GM19351 (cell line): ENCODE data around the gene MARCHF6.
A peak's percentile ranks its signal among the peaks of the same experiment; 100 is the strongest.

ENCODE experiments used
- ATAC-seq: cut with Tn5 transposase; IDR thresholded peaks from one replicate; pipeline ENCODE4 v1.9.1; 2021; ENCODE audit warnings: mild to moderate bottlenecking, moderate library complexity; ENCODE audit not compliant: unreplicated experiment

MARCHF6 gene, protein sequence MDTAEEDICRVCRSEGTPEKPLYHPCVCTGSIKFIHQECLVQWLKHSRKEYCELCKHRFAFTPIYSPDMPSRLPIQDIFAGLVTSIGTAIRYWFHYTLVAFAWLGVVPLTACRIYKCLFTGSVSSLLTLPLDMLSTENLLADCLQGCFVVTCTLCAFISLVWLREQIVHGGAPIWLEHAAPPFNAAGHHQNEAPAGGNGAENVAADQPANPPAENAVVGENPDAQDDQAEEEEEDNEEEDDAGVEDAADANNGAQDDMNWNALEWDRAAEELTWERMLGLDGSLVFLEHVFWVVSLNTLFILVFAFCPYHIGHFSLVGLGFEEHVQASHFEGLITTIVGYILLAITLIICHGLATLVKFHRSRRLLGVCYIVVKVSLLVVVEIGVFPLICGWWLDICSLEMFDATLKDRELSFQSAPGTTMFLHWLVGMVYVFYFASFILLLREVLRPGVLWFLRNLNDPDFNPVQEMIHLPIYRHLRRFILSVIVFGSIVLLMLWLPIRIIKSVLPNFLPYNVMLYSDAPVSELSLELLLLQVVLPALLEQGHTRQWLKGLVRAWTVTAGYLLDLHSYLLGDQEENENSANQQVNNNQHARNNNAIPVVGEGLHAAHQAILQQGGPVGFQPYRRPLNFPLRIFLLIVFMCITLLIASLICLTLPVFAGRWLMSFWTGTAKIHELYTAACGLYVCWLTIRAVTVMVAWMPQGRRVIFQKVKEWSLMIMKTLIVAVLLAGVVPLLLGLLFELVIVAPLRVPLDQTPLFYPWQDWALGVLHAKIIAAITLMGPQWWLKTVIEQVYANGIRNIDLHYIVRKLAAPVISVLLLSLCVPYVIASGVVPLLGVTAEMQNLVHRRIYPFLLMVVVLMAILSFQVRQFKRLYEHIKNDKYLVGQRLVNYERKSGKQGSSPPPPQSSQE

DNA sequence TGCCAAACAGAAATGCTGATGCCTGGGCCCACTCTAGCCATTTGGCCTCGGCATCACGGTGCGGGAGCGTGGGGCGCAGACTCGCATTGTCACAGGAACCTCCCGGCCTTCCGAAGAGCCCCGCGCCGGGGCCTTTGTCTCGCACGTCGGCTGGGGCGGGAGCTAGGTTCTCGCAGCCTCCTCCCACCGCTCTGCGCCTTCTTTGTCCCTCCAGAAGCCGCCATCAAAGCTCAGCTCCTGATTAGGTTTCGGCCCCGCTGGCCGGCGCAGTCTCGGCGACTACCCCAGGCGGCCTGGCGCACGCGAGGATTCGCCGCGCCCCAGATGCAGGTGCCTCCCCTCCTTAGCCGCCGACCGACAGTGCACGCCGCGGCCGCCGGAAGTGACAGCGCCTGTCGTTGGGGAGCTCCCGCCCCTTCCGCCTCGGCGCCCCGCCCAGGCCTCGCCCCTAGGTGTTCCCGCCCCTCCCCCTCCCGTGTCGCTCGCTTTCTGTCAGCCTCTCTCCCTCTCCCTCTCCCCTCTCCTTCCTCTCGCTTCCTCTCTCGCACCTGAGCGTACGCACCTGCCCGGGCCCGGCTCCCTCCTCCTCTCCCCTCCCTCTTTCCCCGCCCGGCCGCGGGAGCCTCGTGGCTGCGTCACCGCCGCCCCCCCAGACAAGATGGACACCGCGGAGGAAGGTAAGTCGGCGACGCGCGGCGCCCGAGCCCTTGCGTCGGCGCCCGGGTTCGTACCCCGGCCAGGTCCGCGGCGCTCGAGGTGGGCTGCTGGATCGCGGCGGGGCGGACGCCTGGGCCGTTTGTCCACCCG is at the start of gene MARCHF6:
Gene MARCHF6 (plus strand): TSS at position 455 of the 807 bp plus-strand sequence. CDS start 204 bp downstream, at position 659.
- ATAC-seq, result peak; percentile 84

DNA sequence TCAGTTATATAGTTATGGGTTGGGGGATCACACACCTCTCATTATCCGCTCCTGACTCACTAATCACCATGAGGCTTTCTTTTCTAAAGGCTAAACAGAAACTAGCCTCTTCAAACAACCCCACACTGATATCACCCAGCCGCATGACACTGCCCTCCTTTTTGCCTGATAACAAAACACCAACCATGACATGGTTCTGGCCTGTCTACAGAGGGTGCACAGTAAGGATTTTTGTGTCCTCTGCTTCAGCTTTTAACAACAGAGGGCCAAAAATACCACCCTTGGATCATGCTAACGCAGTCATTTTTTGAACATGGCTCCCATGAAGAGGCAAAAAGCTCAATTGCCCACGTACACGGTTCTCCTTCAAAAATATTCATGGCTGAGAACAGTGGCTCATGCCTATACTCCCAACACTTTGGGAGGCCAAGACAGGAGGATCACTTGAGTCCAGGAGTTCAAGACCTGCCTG is 49.8 kb upstream of the MARCHF6 start:
- no peak for ATAC-seq

DNA sequence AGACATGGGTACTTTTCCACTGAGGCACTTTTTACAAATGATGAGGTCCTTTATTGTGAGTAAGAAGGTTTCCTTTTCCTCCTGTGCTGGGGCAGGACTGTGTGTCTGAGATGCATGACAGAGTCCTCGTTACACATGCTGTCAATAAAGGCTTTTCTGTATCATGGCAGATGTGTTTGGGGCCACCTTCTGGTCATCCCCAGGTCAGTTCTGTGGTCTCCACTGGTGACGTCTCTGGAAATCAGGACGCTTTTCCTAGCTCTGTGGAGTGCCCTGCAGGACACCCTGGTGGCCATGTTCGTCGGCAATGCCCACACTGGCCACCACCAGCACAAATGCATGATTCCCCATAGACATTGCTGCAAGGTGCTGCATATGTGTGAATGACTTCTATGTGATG is 48.6 kb upstream of the MARCHF6 start:
- ATAC-seq, result no peak

DNA sequence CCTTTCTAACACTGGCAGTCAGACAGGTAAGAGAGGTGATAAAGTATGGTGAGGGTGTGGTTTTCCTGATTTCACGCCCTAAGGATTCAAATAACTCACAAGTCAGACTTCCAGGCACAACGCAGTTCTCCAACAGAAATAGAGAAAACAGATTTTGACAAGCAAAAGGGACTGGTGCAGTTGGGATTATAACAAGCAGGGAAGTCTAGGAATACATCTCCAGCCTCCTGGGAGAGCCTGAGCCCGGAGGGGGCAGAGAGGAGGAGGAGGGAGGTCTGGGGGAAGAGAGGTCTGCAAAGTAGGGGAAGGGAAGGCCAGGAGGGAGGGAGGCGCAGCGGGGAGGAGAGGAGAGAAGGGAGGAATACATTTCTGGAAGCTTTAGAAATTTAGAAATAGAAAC is 47.4 kb upstream of the MARCHF6 start:
- no peak for ATAC-seq

DNA sequence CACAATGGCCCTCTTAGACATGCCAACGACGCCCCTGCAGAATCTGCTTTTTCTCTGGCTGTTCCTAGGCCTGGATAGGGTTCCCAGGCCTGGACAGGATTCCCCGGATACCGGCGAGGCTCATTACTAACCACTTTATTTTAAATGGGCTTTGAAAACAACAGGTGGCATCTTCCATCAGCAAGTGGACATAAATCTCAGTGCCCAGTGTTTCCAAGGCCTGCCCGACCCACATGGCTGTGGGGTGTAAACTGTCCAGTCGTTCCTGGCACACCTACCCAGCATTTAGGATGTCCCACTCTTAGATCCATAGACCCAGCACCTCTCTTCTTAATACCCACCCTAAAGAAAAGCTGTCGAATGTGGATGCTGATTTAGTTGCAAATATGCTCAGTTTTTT is 46.7 kb upstream of the MARCHF6 start:
- no peak for ATAC-seq

DNA sequence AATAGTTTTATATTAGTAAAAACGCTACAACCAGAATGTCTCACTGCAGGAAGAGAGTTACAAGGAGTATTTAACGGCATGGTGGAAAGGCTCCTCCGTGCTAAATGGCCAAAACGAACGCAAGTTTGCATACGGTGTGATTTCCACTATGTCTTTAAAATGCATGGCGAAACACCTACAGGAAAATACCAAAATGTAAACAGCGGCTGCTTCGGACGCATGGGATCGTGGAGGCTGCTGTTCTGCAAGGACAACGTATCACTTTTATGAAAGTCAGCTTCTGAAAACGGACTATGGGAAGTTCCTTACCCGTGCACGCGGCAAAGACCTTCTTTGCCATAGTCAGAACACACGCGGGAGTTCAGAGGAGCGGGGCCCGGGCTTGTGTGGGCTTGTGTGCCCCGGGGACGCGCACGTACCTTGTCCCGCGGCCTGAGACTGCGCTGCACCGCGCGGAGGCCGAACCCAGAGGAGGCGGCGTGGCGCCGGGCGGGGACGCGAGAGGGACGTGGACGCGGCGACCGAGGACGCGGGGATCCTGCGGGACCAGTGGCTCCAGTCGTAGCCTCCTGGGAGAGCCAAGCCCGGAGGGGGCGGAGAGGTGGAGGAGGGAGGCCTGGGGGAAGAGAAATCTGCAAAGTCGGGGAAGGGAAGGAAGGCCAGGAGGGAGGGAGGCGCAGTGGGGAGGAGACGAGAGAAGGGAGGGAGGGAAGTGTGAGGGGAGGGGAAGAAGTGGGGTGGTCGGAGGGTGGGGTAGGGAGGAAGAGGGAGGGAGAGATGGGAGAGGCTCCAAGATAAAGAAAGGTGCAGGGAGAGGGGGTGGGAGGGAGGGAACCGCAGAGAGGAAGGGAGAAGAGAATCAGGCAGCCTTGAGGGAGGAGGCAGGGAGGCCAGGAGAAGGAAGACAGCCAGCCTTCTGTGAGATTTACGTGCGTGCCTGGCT is 46.0 kb upstream of the MARCHF6 start, which contains the start of gene CMBL:
Gene CMBL (minus strand): TSS at position 697 of the 943 bp plus-strand sequence. CDS start 17,140 bp downstream, outside the sequence.
- peak; percentile 86 for ATAC-seq

DNA sequence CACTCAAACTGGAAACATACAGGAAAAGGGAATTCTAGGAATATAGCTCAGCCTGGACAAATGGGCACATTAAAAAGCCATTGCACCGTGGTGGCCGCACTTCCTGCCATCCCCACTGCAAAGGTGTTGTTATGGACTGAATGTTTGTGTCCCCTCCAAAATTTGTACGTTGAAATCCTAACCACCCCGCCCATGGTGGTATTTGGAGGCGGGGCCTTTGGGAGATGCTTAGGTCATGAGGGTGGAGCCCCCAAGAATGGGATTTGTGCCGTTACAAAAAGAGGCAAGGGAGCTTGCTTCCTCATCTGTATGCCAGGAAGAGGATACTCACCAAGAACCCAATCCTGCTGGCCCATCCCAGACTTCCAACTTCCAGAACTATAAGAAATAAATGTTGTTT is 44.7 kb upstream of the MARCHF6 start:
- ATAC-seq, result no peak

DNA sequence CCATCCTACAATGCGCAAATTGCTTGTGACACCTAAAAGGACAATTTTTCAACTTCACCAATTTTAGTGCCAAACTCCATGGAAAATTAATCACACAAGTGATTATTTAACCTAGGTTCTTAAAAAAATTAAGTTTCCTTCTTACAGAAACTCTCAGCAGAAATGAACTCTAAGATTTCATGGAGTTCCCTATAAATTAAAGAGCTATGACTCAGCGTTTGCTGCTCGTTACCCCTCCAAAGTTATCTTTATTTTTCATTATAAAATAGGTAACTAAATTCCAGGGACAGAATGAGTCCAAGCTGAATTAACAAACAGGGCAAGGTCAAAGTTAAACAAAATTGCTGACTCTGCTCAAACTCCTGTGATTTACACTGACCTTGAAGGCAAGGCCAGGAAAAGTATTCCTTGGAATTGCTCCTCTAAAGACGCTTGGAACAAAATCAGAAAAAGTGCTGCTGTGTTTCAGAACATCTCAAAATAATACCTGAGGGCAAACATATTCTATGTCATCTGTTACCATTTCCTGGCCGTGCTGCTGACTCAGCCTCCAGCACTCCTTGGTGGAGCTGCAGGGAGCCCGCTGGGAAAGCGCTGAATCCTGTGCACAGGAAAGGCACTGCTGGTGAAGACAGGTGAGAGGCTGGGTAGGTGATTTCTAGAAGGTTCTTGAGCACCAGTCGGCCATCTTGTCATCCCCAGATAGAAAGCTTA is 43.3 kb upstream of the MARCHF6 start:
- no peak for ATAC-seq

DNA sequence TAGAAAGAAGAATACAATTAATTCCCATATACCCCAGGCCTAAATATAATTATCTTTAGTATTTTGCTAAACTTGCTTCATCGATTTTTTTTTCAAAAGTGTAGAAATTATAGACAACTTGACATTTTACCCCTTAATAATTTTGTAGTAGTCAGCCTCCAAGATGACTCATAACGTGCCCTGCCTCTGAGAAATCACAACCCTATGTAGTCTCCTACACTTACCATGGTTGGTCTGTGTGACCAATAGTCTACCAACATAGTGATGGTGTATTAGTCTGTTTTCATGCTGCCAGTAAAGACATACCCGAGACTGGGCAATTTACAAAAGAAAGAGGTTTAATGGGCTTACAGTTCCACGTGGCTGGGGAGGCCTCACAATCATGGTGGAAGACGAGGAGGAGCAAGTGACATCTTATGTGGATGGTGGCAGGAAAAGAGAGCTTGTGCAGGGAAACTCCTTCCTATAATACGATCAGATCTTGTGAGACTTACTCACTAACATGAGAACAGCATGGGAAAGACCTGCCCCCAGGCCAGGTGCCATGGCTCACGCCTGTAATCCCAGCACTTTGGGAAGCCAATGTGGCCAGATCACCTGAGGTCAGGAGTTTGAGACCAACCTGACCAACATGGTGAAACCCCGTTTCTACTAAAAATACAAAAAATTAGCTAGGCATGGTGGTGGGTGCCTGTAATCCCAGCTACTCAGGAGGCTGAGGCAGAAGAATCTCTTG is 42.5 kb upstream of the MARCHF6 start:
- ATAC-seq, result peak; percentile 66

DNA sequence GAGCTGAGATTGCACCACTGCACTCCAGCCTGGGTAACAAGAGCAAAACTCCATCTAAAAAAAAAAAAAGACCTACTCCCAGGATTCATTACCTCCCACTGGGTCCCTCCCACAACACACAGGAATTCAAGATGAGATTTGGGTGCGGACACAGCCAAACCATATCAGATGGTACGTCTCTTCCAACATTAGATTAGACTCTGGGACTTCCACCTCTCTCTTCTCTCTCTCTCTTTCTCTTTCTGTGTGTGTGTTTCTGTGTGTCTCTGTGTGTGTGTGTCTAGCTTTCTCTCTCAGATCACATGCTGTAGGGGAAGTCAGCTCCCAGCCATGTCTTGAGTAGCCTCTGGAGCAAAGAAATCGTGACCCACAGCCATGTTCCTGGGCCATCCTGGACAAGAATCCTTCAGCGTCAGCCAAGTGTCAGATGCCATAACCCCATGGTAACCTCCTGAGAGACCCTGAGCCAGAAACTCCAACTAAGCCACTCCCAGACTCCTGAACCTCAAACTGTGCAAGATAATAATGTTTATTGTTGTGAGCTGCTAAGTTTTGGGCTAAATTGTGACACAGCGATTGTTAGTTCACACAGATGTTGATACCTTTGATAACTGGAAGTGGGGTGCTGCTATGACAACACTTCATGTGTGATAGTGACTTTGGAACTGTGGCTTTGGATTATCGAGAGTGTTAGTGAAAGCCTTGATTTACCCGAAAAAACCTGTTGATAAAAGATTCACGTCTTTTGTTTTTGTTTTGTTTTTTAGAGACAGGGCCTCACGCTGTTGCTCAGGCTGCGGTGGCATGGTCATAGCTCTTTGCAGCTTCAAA is 41.7 kb upstream of the MARCHF6 start:
- ATAC-seq, result no peak

DNA sequence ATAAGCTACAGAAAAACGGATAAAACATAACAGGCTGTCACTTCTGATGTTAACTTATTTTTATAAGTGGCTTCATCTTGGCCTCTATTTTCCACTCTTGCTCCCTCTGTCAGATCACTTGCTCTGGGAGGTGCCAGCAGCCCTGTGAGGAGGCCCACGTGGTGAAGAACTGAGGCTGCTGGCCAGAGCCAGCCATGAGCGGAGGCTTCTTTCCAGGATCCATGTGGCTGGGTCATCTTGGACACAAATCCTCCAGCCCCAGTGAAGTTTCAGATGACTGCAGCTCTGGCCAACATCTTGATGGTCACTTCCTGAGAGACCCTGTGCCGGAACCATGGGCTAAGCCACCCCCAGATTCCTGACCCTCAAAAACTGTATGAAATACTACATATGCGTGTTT is 38.3 kb upstream of the MARCHF6 start:
- no peak for ATAC-seq

DNA sequence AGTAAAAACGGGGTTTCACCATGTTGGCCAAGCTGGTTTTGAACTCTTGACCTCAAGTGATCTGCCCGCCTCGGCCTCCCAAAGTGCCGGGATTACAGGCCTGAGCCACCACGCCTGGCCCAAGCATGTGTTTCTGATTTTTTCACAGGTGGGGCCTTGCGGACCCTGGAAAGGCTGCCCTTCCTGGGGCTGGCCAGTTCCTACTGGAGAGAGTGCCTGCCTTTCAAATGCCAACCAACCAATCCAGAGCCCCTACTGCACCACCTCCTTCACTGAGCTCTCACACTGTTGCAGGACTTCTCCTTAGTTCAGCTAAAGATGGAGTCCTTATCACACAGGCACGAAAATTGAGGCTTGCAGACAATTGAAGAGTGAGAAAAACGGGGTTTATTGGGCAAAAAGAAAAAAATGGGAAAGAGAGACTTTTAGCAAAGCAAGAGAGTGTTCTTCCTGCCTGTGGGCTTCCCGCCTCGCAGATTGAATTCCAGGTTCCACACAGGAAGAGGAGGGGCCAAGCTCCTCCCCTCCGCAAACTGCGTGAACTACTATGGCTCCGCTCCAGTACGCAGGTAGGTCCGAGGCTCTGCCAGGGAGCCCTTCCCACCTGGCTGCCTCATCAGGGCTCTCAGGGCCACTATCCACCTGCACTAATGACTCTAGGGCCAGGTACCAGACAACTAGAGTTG is 37.5 kb upstream of the MARCHF6 start:
- ATAC-seq, result no peak

DNA sequence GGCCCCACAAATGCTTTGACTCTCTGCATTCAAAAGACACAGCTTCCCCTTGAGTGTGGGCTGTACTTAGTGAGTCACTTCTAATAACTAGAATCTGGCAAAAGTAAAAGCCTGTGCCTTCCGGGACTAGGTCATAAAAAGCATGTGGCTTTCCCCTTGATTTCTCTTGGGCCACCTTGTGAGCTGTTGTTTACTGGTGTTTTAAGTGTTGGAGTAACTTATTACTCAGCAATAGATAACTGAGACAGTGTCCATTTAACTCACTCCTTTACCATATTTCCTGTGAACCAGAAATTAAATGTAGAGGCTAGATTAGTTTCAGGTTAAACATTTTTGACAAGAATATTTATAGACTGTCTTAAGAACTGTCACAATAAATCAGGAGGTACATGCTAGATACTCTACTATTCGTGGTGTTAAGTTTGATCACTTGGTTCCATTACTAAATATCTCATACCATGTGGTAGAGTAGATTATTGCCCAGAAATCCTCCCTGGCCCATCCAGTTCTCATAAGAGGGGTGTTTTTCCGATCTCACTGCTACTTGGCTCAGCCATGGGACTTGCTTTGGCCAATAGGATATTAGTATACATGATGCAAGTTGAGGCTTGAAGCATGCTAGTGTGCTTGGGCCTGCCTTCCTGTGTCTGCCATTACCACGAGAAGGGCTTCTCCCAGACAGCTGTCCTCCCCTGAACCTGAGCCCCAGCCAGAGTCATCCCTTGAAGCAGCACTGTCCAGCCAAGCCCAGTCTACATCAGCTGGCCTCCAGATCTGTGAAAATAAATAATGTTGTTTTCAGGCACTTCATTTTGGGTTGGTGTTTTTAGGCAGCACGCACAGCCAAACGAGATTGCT is 35.4 kb upstream of the MARCHF6 start:
- peak; percentile 85 for ATAC-seq

DNA sequence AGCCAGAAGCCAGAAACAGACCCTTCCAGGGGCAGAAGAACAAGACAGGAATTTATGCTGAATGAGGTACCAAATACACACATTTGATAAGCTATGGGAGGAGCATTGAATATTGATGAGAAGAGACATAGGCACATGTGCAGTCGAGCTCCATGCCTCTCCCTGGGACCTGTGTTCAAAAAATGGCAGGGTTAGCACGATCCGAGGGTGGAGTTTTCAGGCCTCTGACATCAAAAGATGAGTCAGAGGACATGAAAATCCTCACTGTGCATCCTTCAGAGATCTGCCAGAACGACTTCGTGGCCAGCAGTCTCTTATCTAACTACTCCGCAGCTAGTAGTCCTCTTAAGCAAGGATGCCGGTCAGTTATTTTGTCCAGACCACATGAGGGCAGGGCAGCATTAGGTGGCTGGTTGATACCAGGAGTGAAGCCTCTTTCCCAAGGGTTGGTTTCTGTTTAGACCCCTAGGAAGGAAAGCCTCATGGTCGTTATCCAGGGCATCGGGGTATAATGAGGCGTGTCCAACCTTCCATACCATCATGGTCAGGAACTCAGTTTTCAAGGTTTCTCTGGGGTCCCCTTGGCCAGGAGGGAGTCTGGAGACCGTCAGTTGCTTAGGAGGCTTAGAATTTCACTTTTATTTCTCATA is 34.2 kb upstream of the MARCHF6 start:
- ATAC-seq, result no peak

DNA sequence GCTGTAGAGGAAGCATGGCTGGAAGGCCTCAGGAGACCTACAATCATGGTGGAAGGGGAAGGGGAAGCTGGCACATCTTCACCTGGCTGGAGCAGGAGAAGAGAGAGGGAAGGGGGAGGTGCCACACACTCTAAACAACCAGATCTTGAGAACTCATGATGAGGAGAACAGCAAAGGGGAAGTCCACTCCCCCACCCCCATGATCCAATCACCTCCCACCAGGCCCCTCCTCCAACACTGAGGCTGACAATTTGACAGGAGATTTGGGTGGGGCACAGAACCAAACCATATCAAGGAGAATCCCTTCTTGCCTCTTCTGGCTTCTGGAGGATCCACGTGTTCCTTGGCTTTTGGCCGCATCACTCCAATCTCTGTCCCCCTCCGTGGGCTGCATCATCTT is 32.7 kb upstream of the MARCHF6 start:
- no peak for ATAC-seq
